Activated naive CD8-positive, alpha-beta T cell treated with anti-CD3 and anti-CD28 coated beads, Interleukin-2, amount 10 ng/mL, durations not matched to agents 7 days and 5 days (primary cell): ENCODE data around the gene TRMT2B. TPM values are rescaled to one million over a fixed set of nuclear protein-coding genes. Genes with fewer than 3 reads are reported as not detected.
"Not testable (repeated sequence)": the region's sequence is repeated elsewhere in the genome, so short reads cannot be mapped to it uniquely, and the experiment has no call there.

Experiments used
- ATAC-seq: fragments of 150-1000 bp; cut with Tn5 transposase; one replicate; pipeline ENCODE4 v1.10.0; 2021; ENCODE audit warnings: low read depth, moderate library complexity
- POLR2A ChIA-PET: fragments of 350-600 bp; sonication (Branson Sonifier 250); formaldehyde crosslinking; loops from one replicate; lab custom pipeline; 2021; ENCODE audit warnings: antibody characterized with exemption; lab: Charles Lee
- DNase-seq: peaks from one replicate; pipeline ENCODE4 v3.0.0; 2021
- H3K27ac Mint-ChIP-seq: one replicate; pipeline ENCODE4 v1.8.0; 2022; ENCODE audit warnings: mild to moderate bottlenecking, mixed read lengths
- H3K27me3 Mint-ChIP-seq: one replicate; pipeline ENCODE4 v1.8.0; 2022; ENCODE audit warnings: mild to moderate bottlenecking, moderate library complexity, mixed read lengths
- H3K36me3 Mint-ChIP-seq: one replicate; pipeline ENCODE4 v1.8.0; 2021; ENCODE audit warnings: mild to moderate bottlenecking, mixed read lengths
- H3K4me1 Mint-ChIP-seq: one replicate; pipeline ENCODE4 v1.8.0; 2021; ENCODE audit warnings: mixed read lengths
- H3K4me3 Mint-ChIP-seq: one replicate; pipeline ENCODE4 v1.8.0; 2022; ENCODE audit warnings: mild to moderate bottlenecking, moderate library complexity, mixed read lengths
- H3K9me3 Mint-ChIP-seq: one replicate; pipeline ENCODE4 v1.8.0; 2021; ENCODE audit warnings: mixed read lengths
- total RNA-seq, 2 experiments: library from RNA; stranded (reverse); gene quantifications; one replicate each; pipeline ENCODE4 v1.2.3, GENCODE V29; 2021

Gene TRMT2B
- total RNA-seq, 2 experiments from 2014 or later: 33.0 to 34.0 TPM

GRCh38 chrX:100981498-100981845 is 70.4 kb downstream of the TRMT2B start:
- DNase-seq, POLR2A ChIA-PET, H3K9me3 Mint-ChIP-seq, H3K4me3 Mint-ChIP-seq, H3K27me3 Mint-ChIP-seq, ATAC-seq, H3K4me1 Mint-ChIP-seq, H3K27ac Mint-ChIP-seq, H3K36me3 Mint-ChIP-seq: not testable (repeated sequence)

- ATAC-seq: no peak
- H3K4me1 Mint-ChIP-seq: peaks cover 1% of the 10 kb centered on the region
- H3K9me3 Mint-ChIP-seq: no peaks in the 10 kb centered on the region
- POLR2A ChIA-PET: no interaction called here
- H3K36me3 Mint-ChIP-seq: peaks cover 2% of the 10 kb centered on the region
- H3K27me3 Mint-ChIP-seq: no peaks in the 10 kb centered on the region
- H3K27ac Mint-ChIP-seq: no peak overlapping the region
- no peak for DNase-seq
- no peak overlapping the region for H3K4me3 Mint-ChIP-seq
Measured at GRCh38 chrX:100980608-100981497, 71.1 kb downstream of the TRMT2B start.

- Mint-ChIP-seq H3K27ac (no peak overlapping the region), H3K27me3 (no peaks in the 10 kb centered on the region), H3K4me3 (no peak overlapping the region), H3K4me1 (peaks cover 1% of the 10 kb centered on the region), H3K36me3 (peaks cover 2% of the 10 kb centered on the region), H3K9me3 (no peaks in the 10 kb centered on the region)
- DNase-seq (no peak), ATAC-seq (no peak)
- POLR2A ChIA-PET: no interaction called here
Measured at GRCh38 chrX:100979881-100980607, 71.9 kb downstream of the TRMT2B start.

GRCh38 chrX:100976211-100976610 is 75.7 kb downstream of the TRMT2B start:
- H3K4me1 Mint-ChIP-seq: peaks cover 1% of the 10 kb centered on the region
- no peaks in the 10 kb centered on the region for H3K36me3 Mint-ChIP-seq
- POLR2A ChIA-PET: no interaction called here
- DNase-seq (no peak), ATAC-seq (no peak)
- H3K27ac Mint-ChIP-seq: no peak overlapping the region
- H3K9me3 Mint-ChIP-seq: peaks cover 2% of the 10 kb centered on the region
- H3K27me3 Mint-ChIP-seq: no peaks in the 10 kb centered on the region
- H3K4me3 Mint-ChIP-seq: no peak overlapping the region

GRCh38 chrX:100975212-100975611 is 76.7 kb downstream of the TRMT2B start:
- no peak for DNase-seq
- Mint-ChIP-seq H3K27ac (no peak overlapping the region), H3K4me1 (peaks cover under 1% of the 10 kb centered on the region), H3K27me3 (no peaks in the 10 kb centered on the region), H3K4me3 (no peak overlapping the region), H3K36me3 (no peaks in the 10 kb centered on the region), H3K9me3 (peaks cover 2% of the 10 kb centered on the region)
- POLR2A ChIA-PET: no interaction called here
- ATAC-seq: no peak

- DNase-seq (no peak), ATAC-seq (no peak)
- Mint-ChIP-seq H3K4me3 (no peak overlapping the region), H3K27ac (no peak overlapping the region), H3K9me3 (peaks cover 2% of the 10 kb centered on the region), H3K27me3 (no peaks in the 10 kb centered on the region), H3K4me1 (no peaks in the 10 kb centered on the region), H3K36me3 (no peaks in the 10 kb centered on the region)
- POLR2A ChIA-PET: no interaction called here
Measured at GRCh38 chrX:100973411-100973810, 78.5 kb downstream of the TRMT2B start.

GRCh38 chrX:100969936-100970335 is 82.0 kb downstream of the TRMT2B start:
- ATAC-seq: no peak
- no peak overlapping the region for H3K27ac Mint-ChIP-seq
- H3K27me3 Mint-ChIP-seq: no peaks in the 10 kb centered on the region
- no peak overlapping the region for H3K4me3 Mint-ChIP-seq
- POLR2A ChIA-PET: no interaction called here
- H3K9me3 Mint-ChIP-seq: peaks cover 2% of the 10 kb centered on the region
- H3K4me1 Mint-ChIP-seq: no peaks in the 10 kb centered on the region
- H3K36me3 Mint-ChIP-seq: no peaks in the 10 kb centered on the region
- DNase-seq: no peak

- no peaks in the 10 kb centered on the region for H3K4me1 Mint-ChIP-seq
- H3K36me3 Mint-ChIP-seq: no peaks in the 10 kb centered on the region
- no peak within 1 kb of the TSS for H3K27ac Mint-ChIP-seq
- H3K4me3 Mint-ChIP-seq: no peak within 1 kb of the TSS
- POLR2A ChIA-PET: no interaction called here
- H3K9me3 Mint-ChIP-seq: peaks cover 1% of the 10 kb centered on the region
- ATAC-seq (no peak), DNase-seq (no peak)
- H3K27me3 Mint-ChIP-seq: no peaks in the 10 kb centered on the region
Measured at GRCh38 chrX:100969408-100969807, 82.5 kb downstream of the TRMT2B start, which contains the start of gene ARL13A. TSS of gene ARL13A (plus strand) at chrX:100969708. CDS start at chrX:100973690, 3,982 bp downstream.

- no peak overlapping the region for H3K27ac Mint-ChIP-seq
- no peaks in the 10 kb centered on the region for H3K9me3 Mint-ChIP-seq
- H3K4me3 Mint-ChIP-seq: no peak overlapping the region
- no peaks in the 10 kb centered on the region for H3K4me1 Mint-ChIP-seq
- H3K27me3 Mint-ChIP-seq: peaks cover 2% of the 10 kb centered on the region
- POLR2A ChIA-PET: no interaction called here
- no peaks in the 10 kb centered on the region for H3K36me3 Mint-ChIP-seq
- no peak for ATAC-seq
- no peak for DNase-seq
Measured at GRCh38 chrX:100964362-100964761, 87.5 kb downstream of the TRMT2B start.

- H3K4me3 Mint-ChIP-seq: no peak overlapping the region
Measured at GRCh38 chrX:100962811-100963210, 89.1 kb downstream of the TRMT2B start.

More at GRCh38 chrX:100962811-100963210, 89.1 kb downstream of the TRMT2B start:
- Mint-ChIP-seq H3K27me3 (peaks cover 2% of the 10 kb centered on the region), H3K36me3 (no peaks in the 10 kb centered on the region), H3K4me1 (no peaks in the 10 kb centered on the region), H3K27ac (no peak overlapping the region), H3K9me3 (no peaks in the 10 kb centered on the region)
- DNase-seq (no peak), ATAC-seq (no peak)
- POLR2A ChIA-PET: no interaction called here

Other genes with a start within 250 kb of the TRMT2B start
- 10 to 100 TPM; 28.1 to 30.7 TPM for gene CSTF2, start 231.7 kb downstream of the TRMT2B start, total RNA-seq
- not detected for gene NOX1, start 177.8 kb downstream of the TRMT2B start, total RNA-seq
- under 1 TPM; 0.14 to 0.23 TPM for gene XKRX, start 123.2 kb downstream of the TRMT2B start, total RNA-seq
- not detected for gene ARL13A, start 82.4 kb downstream of the TRMT2B start, total RNA-seq
- gene TMEM35A, start 26.8 kb upstream of the TRMT2B start, total RNA-seq: not detected
- gene CENPI, start 46.1 kb upstream of the TRMT2B start, total RNA-seq: 10 to 100 TPM; 21.4 to 24.6 TPM
- gene DRP2, start 167.7 kb upstream of the TRMT2B start, total RNA-seq: under 1 TPM; 0.58 to 0.91 TPM
- gene TAF7L, start 239.2 kb upstream of the TRMT2B start, total RNA-seq: not detected